GM20000 (cell line): Measurements from ENCODE around the gene USP43.
"Not testable (repeated sequence)": the region's sequence is repeated elsewhere in the genome, so short reads cannot be mapped to it uniquely, and the experiment has no call there.

Experiments
- DNase-seq: peaks from one replicate; pipeline ENCODE4 v3.0.0; 2012; ENCODE audit warnings: low spot score
- TF ChIP-seq, protein P1 (sequence below): IDR thresholded peaks from 2 replicates; pipeline ENCODE4 v1.5.1; 2012; ENCODE audit warnings: mild to moderate bottlenecking, control low read depth; ENCODE audit errors: extremely low read depth, missing control alignments

Gene USP43, protein sequence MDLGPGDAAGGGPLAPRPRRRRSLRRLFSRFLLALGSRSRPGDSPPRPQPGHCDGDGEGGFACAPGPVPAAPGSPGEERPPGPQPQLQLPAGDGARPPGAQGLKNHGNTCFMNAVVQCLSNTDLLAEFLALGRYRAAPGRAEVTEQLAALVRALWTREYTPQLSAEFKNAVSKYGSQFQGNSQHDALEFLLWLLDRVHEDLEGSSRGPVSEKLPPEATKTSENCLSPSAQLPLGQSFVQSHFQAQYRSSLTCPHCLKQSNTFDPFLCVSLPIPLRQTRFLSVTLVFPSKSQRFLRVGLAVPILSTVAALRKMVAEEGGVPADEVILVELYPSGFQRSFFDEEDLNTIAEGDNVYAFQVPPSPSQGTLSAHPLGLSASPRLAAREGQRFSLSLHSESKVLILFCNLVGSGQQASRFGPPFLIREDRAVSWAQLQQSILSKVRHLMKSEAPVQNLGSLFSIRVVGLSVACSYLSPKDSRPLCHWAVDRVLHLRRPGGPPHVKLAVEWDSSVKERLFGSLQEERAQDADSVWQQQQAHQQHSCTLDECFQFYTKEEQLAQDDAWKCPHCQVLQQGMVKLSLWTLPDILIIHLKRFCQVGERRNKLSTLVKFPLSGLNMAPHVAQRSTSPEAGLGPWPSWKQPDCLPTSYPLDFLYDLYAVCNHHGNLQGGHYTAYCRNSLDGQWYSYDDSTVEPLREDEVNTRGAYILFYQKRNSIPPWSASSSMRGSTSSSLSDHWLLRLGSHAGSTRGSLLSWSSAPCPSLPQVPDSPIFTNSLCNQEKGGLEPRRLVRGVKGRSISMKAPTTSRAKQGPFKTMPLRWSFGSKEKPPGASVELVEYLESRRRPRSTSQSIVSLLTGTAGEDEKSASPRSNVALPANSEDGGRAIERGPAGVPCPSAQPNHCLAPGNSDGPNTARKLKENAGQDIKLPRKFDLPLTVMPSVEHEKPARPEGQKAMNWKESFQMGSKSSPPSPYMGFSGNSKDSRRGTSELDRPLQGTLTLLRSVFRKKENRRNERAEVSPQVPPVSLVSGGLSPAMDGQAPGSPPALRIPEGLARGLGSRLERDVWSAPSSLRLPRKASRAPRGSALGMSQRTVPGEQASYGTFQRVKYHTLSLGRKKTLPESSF

DNA sequence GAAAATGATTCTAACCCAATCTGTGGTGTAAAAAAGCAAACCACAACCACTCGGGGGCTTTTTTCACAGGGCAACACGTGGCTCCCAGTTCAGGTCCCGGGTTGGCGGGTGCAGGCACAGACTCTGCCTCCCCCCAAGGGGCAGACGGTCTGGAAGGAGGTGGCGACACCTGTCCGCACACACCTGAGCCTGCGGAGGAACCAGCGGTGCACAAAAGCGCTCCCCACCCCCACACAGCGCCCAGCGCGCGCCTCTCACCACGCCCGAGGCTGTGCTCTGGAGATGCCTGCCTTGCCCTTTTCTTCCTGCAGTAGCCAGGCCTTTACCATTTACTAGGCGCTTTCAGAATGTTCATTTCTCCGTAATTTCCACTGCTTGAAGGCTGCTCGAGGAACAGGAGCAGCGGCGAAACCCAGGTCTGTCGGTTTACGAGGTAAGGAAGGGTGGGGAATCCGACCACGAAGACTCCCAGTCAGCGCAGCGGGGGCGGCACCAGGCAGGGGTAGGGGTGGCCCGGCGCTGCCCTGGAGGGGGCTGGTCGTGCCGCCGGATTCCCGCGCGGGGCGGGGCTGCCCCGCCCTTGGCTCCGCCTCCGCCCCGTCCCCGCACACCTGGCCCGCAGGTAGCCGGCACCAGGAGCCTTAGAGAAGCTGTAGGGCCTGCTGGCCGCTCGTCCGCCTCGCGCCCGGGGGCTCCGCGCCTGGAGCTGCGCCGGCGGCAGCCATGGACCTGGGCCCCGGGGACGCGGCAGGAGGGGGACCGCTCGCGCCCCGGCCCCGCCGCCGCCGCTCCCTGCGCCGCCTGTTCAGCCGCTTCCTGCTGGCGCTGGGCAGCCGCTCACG, at the start of gene USP43:
USP43 (plus strand) TSS at position 608 of the 842 bp plus-strand sequence; CDS start at position 724, 116 bp downstream.
- peak; percentile 67 for DNase-seq
- TF ChIP-seq, protein P1, sequence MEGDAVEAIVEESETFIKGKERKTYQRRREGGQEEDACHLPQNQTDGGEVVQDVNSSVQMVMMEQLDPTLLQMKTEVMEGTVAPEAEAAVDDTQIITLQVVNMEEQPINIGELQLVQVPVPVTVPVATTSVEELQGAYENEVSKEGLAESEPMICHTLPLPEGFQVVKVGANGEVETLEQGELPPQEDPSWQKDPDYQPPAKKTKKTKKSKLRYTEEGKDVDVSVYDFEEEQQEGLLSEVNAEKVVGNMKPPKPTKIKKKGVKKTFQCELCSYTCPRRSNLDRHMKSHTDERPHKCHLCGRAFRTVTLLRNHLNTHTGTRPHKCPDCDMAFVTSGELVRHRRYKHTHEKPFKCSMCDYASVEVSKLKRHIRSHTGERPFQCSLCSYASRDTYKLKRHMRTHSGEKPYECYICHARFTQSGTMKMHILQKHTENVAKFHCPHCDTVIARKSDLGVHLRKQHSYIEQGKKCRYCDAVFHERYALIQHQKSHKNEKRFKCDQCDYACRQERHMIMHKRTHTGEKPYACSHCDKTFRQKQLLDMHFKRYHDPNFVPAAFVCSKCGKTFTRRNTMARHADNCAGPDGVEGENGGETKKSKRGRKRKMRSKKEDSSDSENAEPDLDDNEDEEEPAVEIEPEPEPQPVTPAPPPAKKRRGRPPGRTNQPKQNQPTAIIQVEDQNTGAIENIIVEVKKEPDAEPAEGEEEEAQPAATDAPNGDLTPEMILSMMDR = no peak

DNA sequence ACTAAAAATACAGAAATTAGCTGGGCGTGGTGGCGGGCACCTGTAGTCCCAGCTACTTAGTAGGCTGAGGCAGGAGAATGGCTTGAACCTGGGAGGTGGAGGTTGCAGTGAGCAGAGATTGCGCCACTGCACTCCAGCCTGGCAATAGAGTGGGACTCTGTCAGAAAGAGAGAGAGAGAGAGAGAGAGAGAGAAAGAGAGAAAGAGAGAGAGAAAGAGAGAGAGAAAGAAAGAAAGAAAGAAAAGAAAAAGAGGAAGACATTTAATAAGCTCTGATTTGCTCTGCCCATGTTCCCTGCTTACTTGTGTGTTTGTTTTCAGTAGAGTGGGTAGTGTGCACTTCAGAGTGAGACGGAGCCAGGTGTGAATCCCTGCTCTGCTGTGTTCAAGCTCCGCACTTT, 47.7 kb upstream of the USP43 start:
- not testable (repeated sequence) for DNase-seq

DNA sequence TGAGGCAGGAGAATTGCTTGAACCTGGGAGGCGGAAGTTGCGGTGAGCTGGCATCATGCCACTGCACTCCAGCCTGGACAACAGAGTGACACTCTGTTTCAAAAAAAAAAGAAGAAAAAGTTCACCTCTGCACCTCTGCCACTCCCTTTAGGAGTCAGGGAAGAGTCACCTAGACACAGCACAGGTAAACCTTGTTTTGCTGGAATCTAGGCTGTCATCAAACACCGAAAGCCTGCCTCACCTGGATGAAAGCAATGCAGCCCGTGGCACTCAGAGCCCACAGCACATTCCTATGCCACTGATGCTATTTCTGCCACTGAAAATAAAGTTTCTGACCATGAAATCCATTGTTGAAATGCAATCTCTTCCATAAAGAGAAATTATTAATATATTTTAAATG, 46.7 kb upstream of the USP43 start:
- DNase-seq = no peak
- TF ChIP-seq, protein P1 = no peak

DNA sequence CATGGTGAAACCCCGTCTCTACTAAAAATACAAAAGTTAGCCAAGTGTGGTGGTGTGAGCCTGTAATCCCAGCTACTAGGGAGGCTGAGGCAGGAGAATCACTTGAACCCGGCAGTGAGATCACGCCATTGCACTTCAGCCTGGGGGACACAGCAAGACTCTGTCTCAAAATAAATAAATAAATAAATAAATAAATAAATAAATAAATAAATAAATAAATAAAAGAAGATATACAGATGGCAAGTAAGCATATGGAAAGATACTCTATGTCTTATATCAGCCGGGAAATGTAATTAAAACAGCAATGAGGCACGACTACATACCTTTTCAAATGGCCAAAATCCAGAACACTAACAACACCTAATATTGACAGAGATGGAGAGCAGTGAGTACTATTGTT, 40.7 kb upstream of the USP43 start:
- not testable (repeated sequence) for DNase-seq

DNA sequence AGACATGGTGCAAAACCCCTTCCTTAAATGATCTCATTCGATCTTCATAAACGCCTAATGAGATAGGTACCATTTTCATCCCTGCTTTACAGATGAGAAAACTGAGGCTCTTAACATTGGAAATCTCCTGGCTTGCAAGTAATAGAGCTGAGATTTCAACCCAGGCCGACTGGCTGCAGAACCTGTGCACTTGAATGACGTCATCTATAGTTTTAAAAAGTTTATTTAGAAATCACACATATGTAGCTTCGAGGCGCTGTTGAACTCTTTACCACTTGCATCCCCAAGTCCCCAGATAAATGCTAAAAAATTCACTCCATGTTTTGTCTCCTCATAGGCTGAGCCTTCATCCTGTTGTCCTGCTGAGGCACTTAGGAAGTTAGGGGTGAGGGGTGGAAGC, 38.9 kb upstream of the USP43 start:
- TF ChIP-seq, protein P1 = no peak
- DNase-seq = no peak

DNA sequence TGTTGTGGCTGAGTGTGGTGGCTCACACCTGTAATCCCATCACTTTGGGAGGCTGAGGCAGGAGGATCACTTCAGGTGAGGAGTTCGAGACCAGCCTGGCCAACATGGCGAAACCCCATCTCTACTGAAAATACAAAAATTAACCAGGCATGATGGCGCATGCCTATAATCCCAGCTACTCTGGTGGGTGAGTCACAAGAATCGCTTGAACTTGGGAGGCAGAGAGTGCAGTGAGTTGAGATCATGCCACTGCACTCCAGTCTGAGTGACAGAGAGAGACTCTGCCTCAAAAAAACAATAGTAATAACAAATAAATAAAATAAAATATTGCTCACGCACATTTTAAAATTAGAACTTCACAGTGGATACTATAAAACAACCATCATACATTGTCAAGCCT, 38.3 kb upstream of the USP43 start:
- not testable (repeated sequence) for DNase-seq

DNA sequence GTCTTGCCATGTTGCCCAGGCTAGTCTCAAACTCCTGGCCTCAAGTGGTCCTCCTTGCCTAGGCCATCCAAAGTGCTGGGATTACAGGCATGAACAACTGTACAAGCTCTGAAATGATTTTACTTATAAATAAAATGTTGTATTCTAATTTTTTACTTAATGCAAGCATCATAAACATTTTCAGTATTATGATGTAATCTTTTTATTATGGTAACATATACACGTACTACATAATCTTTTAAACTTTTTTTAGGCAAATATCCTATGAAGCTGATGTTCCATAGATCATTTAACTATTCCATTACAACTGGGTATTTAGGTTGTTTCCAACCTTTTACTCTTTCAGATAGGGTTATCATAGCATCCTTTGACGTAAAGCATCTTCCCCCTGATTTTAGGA, 33.8 kb upstream of the USP43 start:
- TF ChIP-seq, protein P1 = no peak
- no peak for DNase-seq

DNA sequence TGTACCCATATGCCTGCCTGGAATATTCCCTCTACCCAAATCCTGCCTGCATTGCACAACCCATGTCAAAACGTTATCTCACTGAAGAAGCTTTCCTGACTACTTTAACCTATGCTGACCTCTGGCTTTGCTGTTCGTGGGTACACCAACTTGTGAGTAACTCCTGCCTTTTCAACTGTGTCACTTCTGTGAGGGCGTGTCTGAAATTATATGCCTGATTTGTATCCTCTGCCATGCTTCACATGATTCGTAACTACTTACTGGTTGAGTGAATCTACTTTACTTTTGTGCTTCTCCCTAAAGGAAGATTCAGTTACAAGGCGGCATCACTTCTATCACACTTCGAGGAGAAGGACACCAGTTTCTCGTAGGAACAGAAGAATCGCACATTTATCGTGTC, 33.3 kb upstream of the USP43 start:
- TF ChIP-seq, protein P1 = no peak
- no peak for DNase-seq
